Subcutaneous adipose tissue (tissue), 4 donors: ENCODE data around the gene SLC4A2. TPM values are rescaled to one million over a fixed set of nuclear protein-coding genes. Genes with fewer than 3 reads are reported as not detected.

Source experiments
- CTCF ChIP-seq: fragments of 450-650 bp; IDR thresholded peaks from one replicate; pipeline ENCODE4 v1.5.1; 2016; ENCODE audit warnings: low read depth, mild to moderate bottlenecking, control low read depth, antibody characterized with exemption, moderate library complexity
- total RNA-seq, 4 donors: library from RNA; depleted of rRNA; stranded (reverse); fragments of >200 nt; gene quantifications; one replicate each; pipeline ENCODE4 v1.1.0, GENCODE V29; 2016

SLC4A2 gene
- total RNA-seq, 4 donors from 2014 or later: 40.1 to 65.0 (median 44.6) TPM

DNA sequence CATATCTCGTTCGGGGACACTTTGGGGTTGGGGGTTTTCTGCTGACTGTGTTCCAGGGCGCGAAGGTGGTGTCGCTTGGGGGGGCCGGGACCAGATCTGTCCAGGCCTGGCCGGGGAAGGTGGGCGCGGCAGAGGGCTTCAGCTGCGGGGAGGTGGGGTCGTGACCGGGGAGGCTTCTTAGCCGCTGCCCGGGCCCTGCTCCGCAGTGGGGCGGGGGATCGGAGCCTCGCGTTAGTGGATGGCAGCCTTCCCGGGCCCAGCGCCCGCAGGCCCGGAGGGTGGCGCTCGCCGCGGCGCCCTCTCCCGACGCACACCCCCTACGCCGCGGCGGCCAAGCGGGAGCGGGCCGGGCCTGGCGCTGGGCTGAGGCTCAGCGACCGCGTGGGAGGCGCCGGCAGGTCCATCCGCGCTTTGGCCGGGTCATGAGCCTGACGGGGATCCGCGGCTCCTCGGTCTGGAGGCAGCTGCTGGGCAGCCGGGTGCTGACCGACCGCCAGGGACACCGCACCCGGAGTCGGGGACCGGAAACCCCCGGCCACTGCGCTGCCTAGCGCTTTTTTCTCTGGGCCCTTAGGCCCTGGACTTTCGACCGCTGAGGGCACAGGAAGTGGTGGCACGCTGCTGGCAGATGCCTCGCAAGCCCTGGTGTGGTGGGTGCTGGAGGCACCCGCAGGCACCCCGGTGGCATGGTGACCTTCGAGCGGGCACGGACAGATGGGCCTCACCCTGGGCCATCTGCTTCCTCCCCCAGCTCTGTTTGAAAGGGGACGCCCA, 28.0 kb downstream of the SLC4A2 start:
- TF ChIP-seq CTCF: no peak

- TF ChIP-seq CTCF: no peak
These were observed 28.8 kb downstream of the SLC4A2 start for GRCh38 chr7:151088019-151088855.

- TF ChIP-seq CTCF: no peak
These were observed 29.7 kb downstream of the SLC4A2 start for GRCh38 chr7:151088856-151089699.

GRCh38 chr7:151089893-151090730, 30.7 kb downstream of the SLC4A2 start:
- TF ChIP-seq CTCF: no peak

- TF ChIP-seq CTCF: no peak
These were observed 31.6 kb downstream of the SLC4A2 start for GRCh38 chr7:151091003-151091402.

DNA sequence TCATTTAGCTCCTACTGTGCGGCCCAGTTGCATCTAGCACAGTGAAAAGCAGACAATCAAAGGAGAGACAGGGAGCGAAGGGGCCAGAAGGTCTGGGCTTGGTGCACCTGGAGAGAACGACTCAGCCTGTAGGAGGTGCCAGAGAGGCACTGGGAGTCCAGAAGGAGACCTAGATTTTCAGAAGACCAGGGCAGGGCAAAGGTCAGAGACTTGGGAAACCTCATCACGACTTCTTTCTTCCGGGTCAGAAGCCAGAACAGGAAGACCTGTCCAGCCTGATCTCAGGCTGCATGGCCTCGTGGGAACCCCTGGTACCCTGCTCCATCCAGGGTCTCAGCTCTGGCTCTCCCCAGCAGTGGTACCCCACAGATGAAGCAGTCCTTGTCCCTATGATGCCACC, 32.0 kb downstream of the SLC4A2 start:
- TF ChIP-seq CTCF: no peak
